Right cardiac atrium (tissue), 5 donors: ENCODE data around the gene CYP46A1. TPM values are rescaled to one million over a fixed set of nuclear protein-coding genes. Genes with fewer than 3 reads are reported as not detected.
"Not testable (repeated sequence)": the region's sequence is repeated elsewhere in the genome, so short reads cannot be mapped to it uniquely, and the experiment has no call there.

Experiments
- ATAC-seq, 2 donors: fragments of 200-7000 bp; cut with Tn5 transposase; one replicate each; pipeline versions ENCODE4 v1.8.0 to v1.9.1; 2020; ENCODE audit warnings: moderate library complexity in 2 of 2, mild to moderate bottlenecking in 1 of 2
- DNase-seq, 3 donors: peaks; one replicate each; pipeline ENCODE4 v3.0.0-alpha.2; 2020
- H3K27ac ChIP-seq: one replicate; pipeline ENCODE4 v1.5.1; 2013; ENCODE audit warnings: mild to moderate bottlenecking, low read length, control low read depth, moderate library complexity
- H3K27me3 ChIP-seq: one replicate; pipeline ENCODE4 v1.6.1; 2013; ENCODE audit not compliant: control insufficient read depth, insufficient read depth
- H3K4me1 ChIP-seq: one replicate; pipeline ENCODE4 v1.6.1; 2013; ENCODE audit warnings: low read length; ENCODE audit not compliant: control insufficient read depth, insufficient read depth
- H3K4me3 ChIP-seq: one replicate; pipeline ENCODE4 v1.5.1; 2013; ENCODE audit warnings: low read length, control low read depth
- H3K9me3 ChIP-seq: one replicate; pipeline ENCODE4 v1.6.1; 2013; ENCODE audit warnings: low read length; ENCODE audit not compliant: control insufficient read depth
- WGBS: extraction: QIAGEN DNeasy Blood & Tissue Kit; methylation state at CpG from one replicate; pipeline ENCODE4 v1.1.7; 2013; 5-methylcytosine and 5-hydroxymethylcytosine counted together
- intact Hi-C, 4 donors: fragments of 100-400 bp; cut with DNase I; formaldehyde crosslinking; loops; one replicate each; pipeline versions ENCODE4 v1.11.0 to v1.14.0; 2022 to 2023
- polyA plus RNA-seq: library from polyadenylated mRNA; stranded (reverse); fragments of 200-250 nt; gene quantifications from one replicate; pipeline ENCODE4 v1.2.3, GENCODE V29; 2013
- total RNA-seq, 4 donors: library from RNA; stranded (reverse); fragmentation: NEBNext Ultra II Directional; extraction: Animal tissue kit (Norgen Biotek cat#: 25700); gene quantifications; one replicate each; pipeline ENCODE4 v1.2.1, GENCODE V29; 2021
- donor health status: healthy with polysubstance abuse.
- donor health status: DM: no; HTN: yes; CAD: no.
- donor health status: DM: no; HTN: no; CAD: no.
- donor health status: DM: no; HTN: yes; CAD: no; lungs with severe emphysema.
- donor health status: DM: yes; HTN: yes; CAD: no.

Gene CYP46A1
- total and polyA plus RNA-seq, 5 donors = 5.7 to 9.2 (median 7.6) TPM

DNA sequence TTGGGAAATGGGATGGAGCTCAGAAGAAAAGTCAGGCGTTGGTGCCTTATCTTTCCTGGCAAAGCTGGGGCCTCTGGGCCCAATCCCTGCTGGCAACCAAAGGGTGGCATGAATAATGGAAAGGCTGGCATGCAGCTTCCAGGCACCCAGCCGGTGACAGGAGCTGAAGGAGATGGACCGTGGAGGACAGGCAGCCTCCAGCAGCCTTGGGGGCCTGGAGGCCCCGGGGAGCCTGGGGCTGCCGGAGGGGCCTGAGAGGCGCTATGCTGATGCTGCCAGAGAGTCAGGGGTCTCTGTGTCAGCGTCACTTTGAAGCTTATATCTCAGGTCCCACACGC, 70.9 kb downstream of the CYP46A1 start:
- Histone ChIP-seq H3K4me3 (no peak overlapping the region), H3K9me3 (no peaks in the 10 kb centered on the region), H3K4me1 (peaks cover 18% of the 10 kb centered on the region), H3K27ac (no peak overlapping the region), H3K27me3 (no peaks in the 10 kb centered on the region)
- DNase-seq (peak in 2 of 3 donors; percentile 35 to 53), ATAC-seq (no peak)
- 69% methylated on average over 8 of the region's 8 CpGs for WGBS
- intact Hi-C loops = no loop called here

DNA sequence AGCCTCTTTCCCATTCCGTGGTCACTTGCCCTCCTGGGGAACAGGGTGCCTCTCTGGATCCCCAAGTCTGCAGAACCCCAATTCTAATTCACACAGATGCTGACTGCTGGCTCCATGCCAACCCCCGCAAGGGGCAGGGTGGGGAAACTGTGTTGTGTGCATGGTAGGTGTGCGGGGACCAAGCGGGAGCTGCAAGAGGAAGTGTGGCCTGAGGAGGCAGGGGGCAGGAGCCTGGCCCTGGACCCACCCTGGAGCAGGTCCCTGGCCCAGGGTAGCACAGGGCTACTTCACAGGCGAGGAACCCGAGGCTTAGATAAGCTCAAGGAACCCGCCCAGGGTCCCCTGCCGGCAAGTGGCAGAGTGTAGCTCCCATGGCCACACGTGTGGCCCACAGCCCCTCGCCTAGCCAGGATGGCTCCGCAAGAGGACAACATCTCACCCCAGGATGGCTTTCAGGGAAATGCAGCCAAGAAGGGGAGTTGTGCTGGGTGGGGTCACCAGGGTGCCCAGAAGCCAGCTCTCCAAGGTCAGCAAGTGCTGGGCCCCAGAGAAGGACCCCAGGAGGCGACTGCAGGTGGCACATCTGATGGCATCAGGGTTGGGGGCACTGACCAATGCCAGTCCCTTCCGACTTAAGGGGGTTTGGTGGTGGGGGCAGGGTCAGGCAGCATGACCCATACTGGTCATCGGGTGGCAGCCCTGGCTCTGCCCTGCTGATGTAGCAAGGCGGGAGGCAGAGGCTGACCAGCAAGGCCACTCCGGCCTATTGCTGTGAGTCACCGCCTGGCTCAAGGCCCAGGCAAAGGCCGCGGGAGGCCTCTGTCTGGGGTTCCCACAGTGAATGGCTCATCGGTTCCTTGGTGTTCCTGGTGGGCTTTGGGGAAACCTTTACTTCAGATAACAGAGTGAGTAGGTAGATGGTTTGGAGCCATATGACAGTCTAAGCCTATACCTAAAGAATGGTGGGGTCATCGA, 71.8 kb downstream of the CYP46A1 start:
- ATAC-seq = peak; percentile 85 to 89
- WGBS = 51% methylated on average over 21 of the region's 21 CpGs
- DNase-seq = peak; percentile 93 to 97 (median 94)
- no peak overlapping the region for H3K27ac ChIP-seq
- peaks cover 15% of the 10 kb centered on the region for H3K4me1 ChIP-seq
- no peak overlapping the region for H3K4me3 ChIP-seq
- intact Hi-C loops = no loop called here
- no peaks in the 10 kb centered on the region for H3K9me3 ChIP-seq
- H3K27me3 ChIP-seq = no peaks in the 10 kb centered on the region

DNA sequence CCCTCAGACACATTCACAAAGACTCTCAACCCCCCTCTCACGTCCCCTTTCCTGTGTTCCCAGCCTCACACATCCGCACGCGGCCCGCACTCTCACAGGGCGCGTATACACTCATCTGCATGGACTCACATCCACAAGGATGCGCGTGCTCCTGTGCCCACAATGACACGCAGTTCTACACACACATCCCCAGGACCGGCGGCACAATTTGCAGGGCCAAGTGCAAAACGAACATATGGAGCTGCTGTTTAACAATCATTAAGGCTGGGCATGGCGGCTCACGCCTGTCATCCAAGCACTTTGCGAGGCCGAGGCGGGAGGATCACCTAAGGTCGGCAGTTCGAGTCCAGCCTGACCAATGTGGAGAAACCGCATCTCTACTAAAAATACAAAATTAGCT, 72.7 kb downstream of the CYP46A1 start:
- H3K4me3 ChIP-seq = no peak overlapping the region
- no peak for ATAC-seq
- H3K4me1 ChIP-seq = peaks cover 14% of the 10 kb centered on the region
- peak in 2 of 3 donors; percentile 45 to 56 for DNase-seq
- WGBS = 93% methylated on average over 21 of the region's 21 CpGs
- no peaks in the 10 kb centered on the region for H3K9me3 ChIP-seq
- intact Hi-C loops = no loop called here
- H3K27ac ChIP-seq = no peak overlapping the region
- no peaks in the 10 kb centered on the region for H3K27me3 ChIP-seq

DNA sequence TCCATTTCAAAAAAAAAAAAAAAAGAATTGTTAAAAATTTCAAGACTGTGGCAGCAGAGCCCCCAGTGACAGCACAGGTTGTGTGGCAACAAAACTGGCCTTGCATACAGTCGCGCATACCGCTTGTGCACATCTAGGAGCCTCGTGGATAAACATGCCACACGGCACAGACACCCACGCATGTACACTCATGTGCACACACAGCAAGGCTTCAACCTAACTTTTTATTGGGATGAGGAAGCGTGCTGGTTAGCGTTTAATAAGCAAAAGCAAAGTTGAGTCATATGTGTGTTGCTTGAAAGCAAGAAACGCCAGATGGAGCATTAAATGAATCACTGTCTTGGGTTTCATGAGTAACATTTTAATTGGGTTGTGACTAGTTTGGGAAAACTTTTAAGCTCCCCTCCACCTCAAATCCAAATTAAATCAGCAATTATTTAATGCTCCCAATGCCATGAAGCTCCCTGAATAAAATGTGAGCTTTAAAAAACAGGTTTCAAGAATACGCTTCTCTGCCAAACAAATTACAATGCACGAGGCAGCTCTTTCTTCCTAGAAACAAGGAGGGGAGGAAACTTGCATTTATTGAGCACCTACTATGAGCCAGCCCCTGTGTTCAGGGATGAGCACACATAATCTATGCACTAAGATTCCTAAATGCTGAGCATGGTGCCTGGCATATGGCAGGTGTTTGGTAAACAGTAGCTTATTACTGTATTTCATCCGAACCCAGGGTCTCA, 73.4 kb downstream of the CYP46A1 start:
- no peaks in the 10 kb centered on the region for H3K9me3 ChIP-seq
- intact Hi-C loops = no loop called here
- ATAC-seq (no peak), DNase-seq (peak in 1 of 3 donors; percentile 15)
- H3K27ac ChIP-seq = no peak overlapping the region
- no peak overlapping the region for H3K4me3 ChIP-seq
- no peaks in the 10 kb centered on the region for H3K27me3 ChIP-seq
- peaks cover 12% of the 10 kb centered on the region for H3K4me1 ChIP-seq
- WGBS = 90% methylated on average over 12 of the region's 12 CpGs

- DNase-seq (peak in 1 of 3 donors; percentile 9), ATAC-seq (no peak)
- intact Hi-C loops = no loop called here
- Histone ChIP-seq H3K27ac (no peak overlapping the region), H3K27me3 (no peaks in the 10 kb centered on the region), H3K4me3 (no peak overlapping the region), H3K9me3 (no peaks in the 10 kb centered on the region), H3K4me1 (peaks cover 11% of the 10 kb centered on the region)
- WGBS = 79% methylated on average over 11 of the region's 11 CpGs
Measured at GRCh38 chr14:99758121-99758821, 74.2 kb downstream of the CYP46A1 start.

GRCh38 chr14:99758872-99759545, 74.9 kb downstream of the CYP46A1 start:
- DNase-seq = peak in 1 of 3 donors; percentile 11
- H3K4me3 ChIP-seq = no peak overlapping the region
- intact Hi-C loops = no loop called here
- no peaks in the 10 kb centered on the region for H3K27me3 ChIP-seq
- 73% methylated on average over 7 of the region's 7 CpGs for WGBS
- H3K9me3 ChIP-seq = no peaks in the 10 kb centered on the region
- no peak overlapping the region for H3K27ac ChIP-seq
- ATAC-seq = no peak
- peaks cover 9% of the 10 kb centered on the region for H3K4me1 ChIP-seq

GRCh38 chr14:99759546-99759925, 75.4 kb downstream of the CYP46A1 start:
- no peaks in the 10 kb centered on the region for H3K27me3 ChIP-seq
- H3K4me1 ChIP-seq = peaks cover 9% of the 10 kb centered on the region
- no peak overlapping the region for H3K27ac ChIP-seq
- no peaks in the 10 kb centered on the region for H3K9me3 ChIP-seq
- ATAC-seq (peak; percentile 22 to 51), DNase-seq (peak in 1 of 3 donors; percentile 62)
- WGBS = 60% methylated on average over 9 of the region's 9 CpGs
- H3K4me3 ChIP-seq = no peak overlapping the region
- intact Hi-C loops = no loop called here

- intact Hi-C loops = no loop called here
- Histone ChIP-seq H3K4me1 (peaks cover 6% of the 10 kb centered on the region), H3K27me3 (no peaks in the 10 kb centered on the region), H3K9me3 (no peaks in the 10 kb centered on the region), H3K27ac (no peak overlapping the region), H3K4me3 (no peak overlapping the region)
- no peak for DNase-seq
- WGBS = 92% methylated on average over 5 of the region's 5 CpGs
- ATAC-seq = no peak
Measured at GRCh38 chr14:99760817-99761216, 76.7 kb downstream of the CYP46A1 start.

GRCh38 chr14:99762911-99763310, 78.8 kb downstream of the CYP46A1 start:
- H3K9me3 ChIP-seq, H3K27me3 ChIP-seq, H3K4me1 ChIP-seq, DNase-seq, intact Hi-C loops, H3K27ac ChIP-seq, H3K4me3 ChIP-seq, ATAC-seq: not testable (repeated sequence)
- WGBS = 84% methylated on average over 4 of the region's 4 CpGs

DNA sequence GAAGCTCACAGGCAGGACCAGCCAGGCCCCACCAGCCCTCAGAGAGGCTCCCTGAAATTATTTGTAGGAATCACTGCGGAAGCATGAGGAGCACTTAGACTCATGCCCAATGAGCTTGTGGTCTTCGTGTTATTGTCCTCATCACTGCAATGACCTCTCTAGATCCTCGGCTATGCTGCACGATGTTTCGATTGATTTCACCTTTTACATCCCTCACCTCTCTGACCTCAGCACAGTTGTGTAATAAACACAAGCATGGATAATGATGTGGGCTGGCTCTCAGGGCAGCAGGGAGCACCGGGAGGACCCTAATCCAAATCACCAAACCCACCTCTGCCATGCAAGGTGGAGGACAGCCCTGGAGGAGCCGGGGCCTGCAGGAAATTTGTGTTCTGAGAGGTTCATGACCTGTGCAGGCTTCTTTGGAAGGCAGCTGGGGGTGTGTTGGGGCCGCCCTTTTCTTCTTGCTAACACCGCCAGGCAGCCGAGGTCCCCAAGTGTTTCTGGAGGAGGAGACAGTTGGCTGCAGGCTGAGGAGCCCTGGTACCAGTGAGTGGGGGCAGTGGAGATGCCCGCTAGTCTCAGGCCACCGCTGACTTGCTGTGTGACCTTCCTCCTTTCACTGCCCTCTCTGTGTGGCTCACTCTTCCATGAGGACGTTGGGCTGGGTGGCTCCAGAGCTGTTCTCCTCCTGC, 79.6 kb downstream of the CYP46A1 start:
- Histone ChIP-seq H3K27me3 (no peaks in the 10 kb centered on the region), H3K4me3 (no peak overlapping the region), H3K9me3 (no peaks in the 10 kb centered on the region), H3K4me1 (peaks cover 4% of the 10 kb centered on the region), H3K27ac (no peak overlapping the region)
- intact Hi-C loops = no loop called here
- WGBS = 91% methylated on average over 13 of the region's 13 CpGs
- DNase-seq = no peak
- ATAC-seq = no peak
